Stimulated activated naive CD8-positive, alpha-beta T cell treated with anti-CD3 and anti-CD28 coated beads, Interleukin-15, Interleukin-2, amounts not matched to agents 100 ng/mL and 50 ng/mL, for 24 hours (primary cell): ENCODE data around the gene NEK10.

Source experiments
- H3K27ac Mint-ChIP-seq: one replicate; pipeline ENCODE4 v1.8.0; 2021; ENCODE audit warnings: mild to moderate bottlenecking, mixed read lengths
- H3K27me3 Mint-ChIP-seq: one replicate; pipeline ENCODE4 v1.8.0; 2021; ENCODE audit warnings: mixed read lengths
- H3K36me3 Mint-ChIP-seq: one replicate; pipeline ENCODE4 v1.8.0; 2021; ENCODE audit warnings: low read depth, mixed read lengths
- H3K4me1 Mint-ChIP-seq: one replicate; pipeline ENCODE4 v1.8.0; 2021; ENCODE audit warnings: low read depth, mixed read lengths
- H3K4me3 Mint-ChIP-seq: one replicate; pipeline ENCODE4 v1.8.0; 2021; ENCODE audit warnings: mild to moderate bottlenecking, mixed read lengths
- H3K9me3 Mint-ChIP-seq: one replicate; pipeline ENCODE4 v1.8.0; 2021; ENCODE audit warnings: mixed read lengths

NEK10 gene

GRCh38 chr3:27114129-27114528, 255.1 kb downstream of the NEK10 start:
- no peaks in the 10 kb centered on the region for H3K36me3 Mint-ChIP-seq
- H3K27ac Mint-ChIP-seq: no peak overlapping the region
- no peak overlapping the region for H3K4me3 Mint-ChIP-seq

DNA sequence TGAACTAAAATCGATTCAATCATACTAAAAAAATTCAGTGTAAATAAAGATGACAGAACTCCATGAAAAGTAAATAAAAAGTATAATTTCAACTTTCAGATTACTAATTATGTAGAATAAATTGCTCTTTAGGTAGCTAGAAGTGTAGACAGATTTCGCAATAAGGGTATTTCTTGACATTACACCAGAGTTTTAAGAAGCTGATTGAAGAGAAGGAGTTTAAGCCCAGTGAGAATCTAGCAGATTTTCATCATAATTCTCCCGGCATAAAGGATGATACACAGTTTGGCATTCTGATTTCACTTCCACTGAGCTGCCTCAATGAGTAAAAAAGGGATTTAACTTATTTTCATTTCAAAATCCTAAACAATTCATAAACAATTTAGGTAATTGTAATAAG, 259.2 kb downstream of the NEK10 start:
- H3K9me3 Mint-ChIP-seq: no peaks in the 10 kb centered on the region
- no peaks in the 10 kb centered on the region for H3K36me3 Mint-ChIP-seq
- H3K27me3 Mint-ChIP-seq: peaks cover 4% of the 10 kb centered on the region
- H3K4me1 Mint-ChIP-seq: no peaks in the 10 kb centered on the region
- no peak overlapping the region for H3K27ac Mint-ChIP-seq
- no peak overlapping the region for H3K4me3 Mint-ChIP-seq

More at GRCh38 chr3:27114129-27114528, 255.1 kb downstream of the NEK10 start:
- Mint-ChIP-seq H3K27me3 (peaks cover 4% of the 10 kb centered on the region), H3K9me3 (no peaks in the 10 kb centered on the region), H3K4me1 (no peaks in the 10 kb centered on the region)

DNA sequence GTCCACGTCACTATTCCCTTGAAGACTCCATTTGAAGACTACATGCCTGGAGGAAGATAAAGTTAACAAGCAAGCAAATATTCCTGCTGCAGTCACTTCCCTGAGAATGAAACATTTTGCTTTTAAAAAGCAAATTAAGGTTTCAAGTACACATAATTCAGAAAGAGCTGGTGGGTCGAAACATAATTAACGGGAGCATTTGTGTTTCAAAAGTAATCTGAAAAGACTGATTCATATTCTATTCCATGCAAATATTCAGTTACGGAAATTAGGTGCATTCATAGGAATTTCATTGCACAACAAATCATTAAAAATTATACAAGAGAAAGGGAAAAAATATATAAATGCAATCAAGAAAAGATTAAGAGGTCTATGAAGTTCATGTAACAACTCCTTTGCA, 260.9 kb downstream of the NEK10 start:
- Mint-ChIP-seq H3K36me3 (no peaks in the 10 kb centered on the region), H3K4me1 (no peaks in the 10 kb centered on the region), H3K9me3 (no peaks in the 10 kb centered on the region), H3K27me3 (peaks cover 4% of the 10 kb centered on the region), H3K27ac (no peak overlapping the region), H3K4me3 (no peak overlapping the region)

DNA sequence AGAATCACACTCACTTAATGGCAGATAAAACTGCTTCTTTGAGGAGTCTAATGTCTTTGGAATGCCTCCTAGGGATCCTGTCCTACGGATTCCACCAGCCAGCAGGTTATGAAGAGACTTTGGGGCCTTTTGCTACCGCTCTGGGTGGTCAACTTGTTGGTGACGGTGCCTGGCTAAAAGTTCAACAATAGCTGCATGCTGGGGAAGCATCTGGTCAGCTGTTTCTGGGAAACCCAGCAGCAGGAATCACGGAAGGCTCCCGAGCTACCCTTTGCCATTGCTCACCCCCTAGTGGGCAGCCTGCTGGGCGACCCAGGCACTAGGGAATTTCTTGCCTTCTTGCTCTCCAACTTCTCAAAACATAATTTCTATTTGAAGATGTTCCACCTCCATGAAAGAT, 263.3 kb downstream of the NEK10 start:
- H3K36me3 Mint-ChIP-seq: no peaks in the 10 kb centered on the region
- no peak overlapping the region for H3K27ac Mint-ChIP-seq
- no peaks in the 10 kb centered on the region for H3K9me3 Mint-ChIP-seq
- H3K27me3 Mint-ChIP-seq: no peaks in the 10 kb centered on the region
- no peaks in the 10 kb centered on the region for H3K4me1 Mint-ChIP-seq
- H3K4me3 Mint-ChIP-seq: no peak overlapping the region

DNA sequence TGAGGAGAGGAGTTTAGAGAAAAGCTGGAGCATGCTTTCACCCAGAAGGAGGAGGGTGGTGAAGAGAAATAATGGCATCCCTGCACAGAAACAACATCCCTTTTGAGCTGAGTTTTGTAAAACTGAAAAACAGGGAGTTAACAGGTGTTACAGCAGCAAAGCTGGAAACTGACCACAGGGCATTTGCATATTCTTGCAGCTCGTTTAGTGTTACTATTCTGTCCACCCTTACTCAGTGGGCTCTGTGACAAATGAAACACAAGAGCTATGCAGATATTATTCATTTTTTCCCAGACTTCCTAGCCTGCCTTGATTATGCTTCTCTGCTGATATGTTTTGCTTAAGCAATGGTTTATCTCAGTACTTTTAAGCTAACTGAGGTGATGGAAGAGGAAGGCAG, 272.0 kb downstream of the NEK10 start:
- Mint-ChIP-seq H3K36me3 (no peaks in the 10 kb centered on the region), H3K27me3 (no peaks in the 10 kb centered on the region), H3K4me3 (no peak overlapping the region), H3K27ac (no peak overlapping the region), H3K4me1 (no peaks in the 10 kb centered on the region), H3K9me3 (no peaks in the 10 kb centered on the region)

DNA sequence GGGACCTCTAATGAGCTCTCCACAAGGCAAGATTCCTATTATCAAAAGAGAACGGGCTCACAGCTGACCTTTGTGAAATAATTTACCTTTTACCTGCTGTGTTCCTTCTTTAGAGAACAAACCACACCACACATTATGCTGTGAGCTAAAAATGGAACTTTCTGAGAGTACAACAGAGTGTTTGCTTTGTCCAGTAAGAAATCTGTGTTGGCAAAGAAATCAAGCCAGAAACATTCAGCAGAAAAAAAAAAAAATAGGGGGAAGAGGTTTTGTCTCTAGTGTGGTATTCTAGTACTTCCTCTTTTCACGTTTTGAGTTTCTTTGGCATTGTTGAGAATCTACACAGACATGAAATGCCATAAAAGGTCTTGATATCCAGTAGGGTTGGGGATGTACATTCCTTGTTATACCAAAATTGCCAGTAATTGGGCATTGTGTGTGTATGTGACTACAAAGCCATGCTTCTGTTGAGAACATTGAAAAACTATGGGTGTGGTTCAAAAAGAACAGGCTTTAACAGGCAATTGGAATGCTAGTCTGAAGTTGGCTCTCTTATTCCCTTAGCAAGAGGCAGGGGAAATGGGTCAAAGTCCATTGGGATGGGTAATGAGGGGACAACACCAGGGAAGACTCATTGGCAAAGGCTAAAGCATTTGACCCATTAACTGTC, 273.5 kb downstream of the NEK10 start:
- H3K4me1 Mint-ChIP-seq: no peaks in the 10 kb centered on the region
- H3K4me3 Mint-ChIP-seq: no peak overlapping the region
- no peak overlapping the region for H3K27ac Mint-ChIP-seq
- no peaks in the 10 kb centered on the region for H3K9me3 Mint-ChIP-seq
- no peaks in the 10 kb centered on the region for H3K27me3 Mint-ChIP-seq
- no peaks in the 10 kb centered on the region for H3K36me3 Mint-ChIP-seq

- H3K4me3 Mint-ChIP-seq: no peak overlapping the region
Measured at GRCh38 chr3:27094721-27095120, 274.5 kb downstream of the NEK10 start.

DNA sequence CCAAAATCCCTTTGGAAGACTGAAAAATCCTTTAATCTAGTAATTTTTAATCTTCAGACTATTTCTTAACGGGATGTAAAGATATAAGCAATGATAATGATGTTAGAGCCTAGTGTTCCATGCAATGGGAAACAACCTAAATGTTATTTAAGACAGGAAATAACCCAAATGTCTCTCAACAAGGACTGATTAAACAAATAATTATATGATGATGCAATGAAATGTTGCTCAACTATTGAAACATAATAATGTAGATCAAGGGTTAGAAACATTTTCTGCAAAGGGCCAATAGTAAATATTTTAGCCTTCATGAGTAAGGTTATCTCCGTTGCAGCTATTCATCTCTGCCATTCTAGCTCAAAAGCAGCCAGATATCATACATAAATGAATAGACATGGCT, 275.4 kb downstream of the NEK10 start:
- no peak overlapping the region for H3K4me3 Mint-ChIP-seq
- H3K36me3 Mint-ChIP-seq: no peaks in the 10 kb centered on the region
- no peaks in the 10 kb centered on the region for H3K9me3 Mint-ChIP-seq
- no peaks in the 10 kb centered on the region for H3K4me1 Mint-ChIP-seq
- H3K27me3 Mint-ChIP-seq: no peaks in the 10 kb centered on the region
- H3K27ac Mint-ChIP-seq: no peak overlapping the region

More at GRCh38 chr3:27094721-27095120, 274.5 kb downstream of the NEK10 start:
- Mint-ChIP-seq H3K4me1 (no peaks in the 10 kb centered on the region), H3K27me3 (no peaks in the 10 kb centered on the region), H3K9me3 (no peaks in the 10 kb centered on the region), H3K36me3 (no peaks in the 10 kb centered on the region), H3K27ac (no peak overlapping the region)

DNA sequence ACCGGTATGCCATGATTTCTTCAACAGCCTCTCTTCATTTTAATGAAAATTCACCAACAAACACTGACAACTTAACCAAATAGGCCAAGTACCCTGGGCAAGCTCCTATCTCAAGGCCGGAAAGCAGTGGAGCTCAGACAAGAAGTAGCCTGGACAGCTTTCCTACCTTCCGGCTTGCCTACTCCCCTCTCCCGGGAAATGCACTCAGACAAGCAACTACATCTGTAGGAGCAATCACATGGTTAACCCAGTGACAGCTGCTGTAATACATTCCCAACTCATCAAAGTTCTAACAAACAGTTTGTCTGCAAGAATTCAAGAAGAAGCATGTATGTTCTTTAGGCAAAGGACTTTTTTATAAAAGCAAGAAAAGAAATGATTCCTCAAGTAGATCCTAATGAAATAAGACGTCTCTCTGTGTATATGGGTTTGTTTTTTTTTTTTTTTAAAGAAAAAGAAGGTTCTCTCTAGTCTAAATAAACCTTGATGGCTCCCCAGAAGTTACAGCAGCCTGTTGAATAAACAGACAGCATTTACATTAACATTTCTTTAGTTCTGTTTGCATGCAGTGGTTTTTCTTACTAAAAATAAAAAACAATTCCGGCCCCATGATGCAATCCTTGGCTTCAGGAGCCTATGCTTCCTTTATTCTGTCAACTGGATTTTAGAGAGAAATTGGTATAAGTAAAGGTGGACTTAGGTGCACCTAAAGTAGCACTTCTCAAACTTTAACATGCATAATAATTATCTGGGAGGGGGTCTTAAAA, 278.7 kb downstream of the NEK10 start:
- Mint-ChIP-seq H3K9me3 (no peaks in the 10 kb centered on the region), H3K4me1 (no peaks in the 10 kb centered on the region), H3K27ac (no peak overlapping the region), H3K27me3 (no peaks in the 10 kb centered on the region), H3K4me3 (no peak overlapping the region), H3K36me3 (no peaks in the 10 kb centered on the region)

- H3K36me3 Mint-ChIP-seq: no peaks in the 10 kb centered on the region
- H3K4me3 Mint-ChIP-seq: no peak overlapping the region
- H3K27me3 Mint-ChIP-seq: no peaks in the 10 kb centered on the region
- H3K4me1 Mint-ChIP-seq: no peaks in the 10 kb centered on the region
- no peak overlapping the region for H3K27ac Mint-ChIP-seq
- no peaks in the 10 kb centered on the region for H3K9me3 Mint-ChIP-seq
Measured at GRCh38 chr3:27089645-27090044, 279.5 kb downstream of the NEK10 start.

DNA sequence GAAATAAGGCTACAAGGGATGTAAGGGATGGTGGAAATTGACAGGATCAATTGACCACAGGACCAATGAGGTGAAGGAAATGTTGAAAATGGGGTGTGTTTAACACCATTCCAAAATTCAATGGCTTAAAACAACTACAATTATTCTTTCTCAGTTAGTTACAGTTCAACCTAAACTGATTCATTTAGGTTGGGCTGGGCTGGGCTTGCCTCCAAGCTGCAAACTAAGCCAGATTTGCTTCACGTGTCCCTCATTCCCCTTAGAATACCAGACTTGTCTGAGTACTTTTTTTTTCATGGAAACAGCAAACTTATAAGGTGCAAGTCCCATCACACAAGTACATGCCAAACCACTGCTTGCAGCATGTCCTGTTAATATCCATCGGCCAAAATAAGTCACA, 280.1 kb downstream of the NEK10 start:
- H3K4me1 Mint-ChIP-seq: no peaks in the 10 kb centered on the region
- no peak overlapping the region for H3K4me3 Mint-ChIP-seq
- H3K36me3 Mint-ChIP-seq: no peaks in the 10 kb centered on the region
- H3K27me3 Mint-ChIP-seq: no peaks in the 10 kb centered on the region
- H3K9me3 Mint-ChIP-seq: no peaks in the 10 kb centered on the region
- H3K27ac Mint-ChIP-seq: no peak overlapping the region

- no peaks in the 10 kb centered on the region for H3K9me3 Mint-ChIP-seq
- H3K4me1 Mint-ChIP-seq: no peaks in the 10 kb centered on the region
- H3K27me3 Mint-ChIP-seq: no peaks in the 10 kb centered on the region
- no peak overlapping the region for H3K27ac Mint-ChIP-seq
- no peak overlapping the region for H3K4me3 Mint-ChIP-seq
- H3K36me3 Mint-ChIP-seq: no peaks in the 10 kb centered on the region
Measured at GRCh38 chr3:27085829-27086730, 283.1 kb downstream of the NEK10 start.

DNA sequence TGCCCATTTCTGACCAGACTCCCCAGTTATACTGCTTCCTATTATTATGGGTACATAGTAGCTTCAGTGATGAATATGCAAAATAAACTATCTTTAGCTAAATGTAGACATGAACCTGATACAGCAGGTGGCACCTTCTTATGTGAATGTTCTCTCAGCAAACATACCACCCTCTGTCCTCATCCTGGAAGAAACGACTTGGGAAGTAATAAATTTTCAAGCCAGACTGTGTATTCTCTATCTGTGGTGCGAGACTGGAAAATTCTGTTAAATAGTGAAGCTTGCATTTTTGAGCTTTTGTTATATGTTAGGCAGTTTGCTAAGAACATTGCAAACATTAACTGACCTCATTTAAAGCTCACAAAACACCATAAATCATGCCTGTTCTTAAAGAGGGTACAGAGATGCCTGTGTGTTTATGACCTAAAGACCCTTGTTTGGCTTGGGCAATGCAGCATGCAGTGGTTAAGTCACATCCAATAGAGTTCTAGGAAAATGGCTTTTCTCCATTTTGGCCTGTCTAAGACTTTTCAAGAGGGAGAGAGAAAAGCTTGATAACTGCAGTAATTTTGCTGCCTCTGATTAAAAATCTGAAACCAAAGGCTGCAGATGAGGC, 287.1 kb downstream of the NEK10 start:
- H3K27ac Mint-ChIP-seq: no peak overlapping the region
- no peak overlapping the region for H3K4me3 Mint-ChIP-seq
- no peaks in the 10 kb centered on the region for H3K27me3 Mint-ChIP-seq
- H3K9me3 Mint-ChIP-seq: no peaks in the 10 kb centered on the region
- no peaks in the 10 kb centered on the region for H3K4me1 Mint-ChIP-seq
- no peaks in the 10 kb centered on the region for H3K36me3 Mint-ChIP-seq

DNA sequence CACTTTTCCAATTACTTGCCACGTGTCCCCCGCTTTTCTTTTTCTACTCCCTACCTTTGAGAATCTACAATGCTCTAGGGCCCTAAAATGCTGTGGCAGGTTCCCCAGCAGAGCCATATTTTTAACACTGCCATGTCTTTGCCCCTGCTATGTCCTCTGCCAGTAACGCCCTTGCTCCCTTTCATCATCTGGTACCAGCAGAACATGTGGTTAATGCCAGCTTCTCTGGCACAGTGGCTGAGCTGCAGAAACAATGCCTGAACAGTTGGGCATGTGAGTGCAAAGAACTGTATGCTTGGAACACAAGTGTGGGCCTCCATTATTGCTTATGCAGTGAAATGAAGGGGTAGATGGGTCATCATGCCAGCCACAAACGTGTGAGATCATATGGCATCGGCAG, 287.6 kb downstream of the NEK10 start:
- H3K4me3 Mint-ChIP-seq: no peak overlapping the region
- H3K27me3 Mint-ChIP-seq: no peaks in the 10 kb centered on the region
- H3K36me3 Mint-ChIP-seq: no peaks in the 10 kb centered on the region
- no peak overlapping the region for H3K27ac Mint-ChIP-seq
- no peaks in the 10 kb centered on the region for H3K9me3 Mint-ChIP-seq
- no peaks in the 10 kb centered on the region for H3K4me1 Mint-ChIP-seq

GRCh38 chr3:27080258-27080525, 289.0 kb downstream of the NEK10 start:
- H3K27me3 Mint-ChIP-seq: no peaks in the 10 kb centered on the region
- no peak overlapping the region for H3K27ac Mint-ChIP-seq
- H3K36me3 Mint-ChIP-seq: no peaks in the 10 kb centered on the region
- no peak overlapping the region for H3K4me3 Mint-ChIP-seq
- no peaks in the 10 kb centered on the region for H3K4me1 Mint-ChIP-seq
- H3K9me3 Mint-ChIP-seq: no peaks in the 10 kb centered on the region
